A549 (cell line): Measurements from ENCODE around the gene KIAA1210. TPM values are rescaled to one million over a fixed set of nuclear protein-coding genes. Genes with fewer than 3 reads are reported as not detected.

Experiments used
- ATAC-seq, 2 experiments: fragments of 200-7000 bp in 1 of 2; fragments of >200 bp in 1 of 2; cut with Nextera tagmentation in 1 of 2; cut with Tn5 transposase in 1 of 2; 3 replicates each; pipeline versions ENCODE4 v1.8.0 to v1.9.1; 2018 to 2020; ENCODE audit warnings: mild to moderate bottlenecking in 1 of 2, moderate library complexity in 1 of 2
- CTCF ChIA-PET: fragments of 300-600 bp; sonication (Branson Sonifier 250); formaldehyde crosslinking; extraction: SDS; loops from one replicate; lab custom pipeline; 2021; ENCODE audit warnings: antibody characterized with exemption, inconsistent platforms; lab: Yijun Ruan, JAX
- POLR2A ChIA-PET: fragments of 350-600 bp; formaldehyde crosslinking; extraction: SDS; loops from one replicate; lab custom pipeline; 2021; ENCODE audit warnings: antibody characterized with exemption, inconsistent platforms; lab: Yijun Ruan, JAX
- DNase-seq, 2 experiments: peaks; one replicate each; pipeline versions ENCODE4 v3.0.0 to v3.0.0-alpha.2; 2011 to 2016; ENCODE audit warnings: low read depth in 1 of 2, low spot score in 1 of 2
- FAIRE-seq: peaks from 2 replicates; lab custom pipeline; 2011; peaks lifted over from hg19 to GRCh38; lab: Jason Lieb, UNC
- H3K27ac ChIP-seq, 2 experiments: fragments of >200 bp; sonication (Bioruptor Twin); formaldehyde crosslinking; 3 replicates each; pipeline ENCODE4 v1.5.1; 2016 to 2017
- H3K4me1 ChIP-seq: fragments of >200 bp; sonication (Bioruptor Twin); formaldehyde crosslinking; 3 replicates; pipeline ENCODE4 v1.6.1; 2016
- H3K4me2 ChIP-seq: fragments of >200 bp; sonication (Bioruptor Twin); formaldehyde crosslinking; 3 replicates; pipeline ENCODE4 v1.6.1; 2016
- H3K4me3 ChIP-seq: fragments of >200 bp; sonication (Bioruptor Twin); formaldehyde crosslinking; 3 replicates; pipeline ENCODE4 v1.5.1; 2016
- H3K9me3 ChIP-seq: fragments of >200 bp; sonication (Bioruptor Twin); formaldehyde crosslinking; 3 replicates; pipeline ENCODE4 v1.6.1; 2016
- ATOH8 ChIP-seq: fragments of 250-450 bp; sonication (Bioruptor Pico); IDR thresholded peaks from 2 replicates; pipeline ENCODE4 v1.5.0; 2020; ENCODE audit warnings: low read depth, mild to moderate bottlenecking, moderate library complexity
- CEBPB ChIP-seq, 2 experiments: fragments of >200 bp in 1 of 2; sonication (Bioruptor Twin) in 1 of 2; formaldehyde crosslinking in 1 of 2; IDR thresholded peaks; 2 replicates each; pipeline ENCODE4 v1.6.1; 2012 to 2016
- CHD2 ChIP-seq: fragments of 150-350 bp; IDR thresholded peaks from 2 replicates; pipeline ENCODE4 v1.6.1; 2014; ENCODE audit warnings: low read length; ENCODE audit not compliant: partially characterized antibody
- E2F6 ChIP-seq: IDR thresholded peaks from 2 replicates; pipeline ENCODE4 v1.6.1; 2012; ENCODE audit warnings: low read depth, borderline replicate concordance
- EHF ChIP-seq: fragments of 250-450 bp; sonication (Bioruptor Pico); IDR thresholded peaks from 2 replicates; pipeline ENCODE4 v1.5.0; 2020; ENCODE audit warnings: mild to moderate bottlenecking
- EP300 ChIP-seq, 2 experiments: fragments of >200 bp; sonication (Bioruptor Twin); formaldehyde crosslinking; IDR thresholded peaks; 2 replicates in 1 of 2; 3 replicates in 1 of 2; pipeline ENCODE4 v1.6.1; 2016 to 2017
- ESRRA ChIP-seq: fragments of 150-350 bp; IDR thresholded peaks from 2 replicates; pipeline ENCODE4 v1.6.1; 2014; ENCODE audit warnings: mild to moderate bottlenecking, low read length, borderline replicate concordance
- HDAC2 ChIP-seq: fragments of 200-600 bp; sonication (generic); IDR thresholded peaks from 2 replicates; pipeline ENCODE4 v1.6.1; 2016
- HEYL ChIP-seq: fragments of 250-450 bp; sonication (Bioruptor Pico); IDR thresholded peaks from 2 replicates; pipeline ENCODE4 v1.8.0; 2021; ENCODE audit warnings: mild to moderate bottlenecking, moderate library complexity
- HOXB13 ChIP-seq: fragments of 250-450 bp; sonication (Bioruptor Pico); IDR thresholded peaks from 2 replicates; pipeline ENCODE4 v1.5.0; 2020; ENCODE audit warnings: low read depth, mild to moderate bottlenecking, moderate library complexity
- HOXB5 ChIP-seq: fragments of 250-450 bp; sonication (Bioruptor Pico); IDR thresholded peaks from 2 replicates; pipeline ENCODE4 v1.5.0; 2020; ENCODE audit warnings: mild to moderate bottlenecking, moderate library complexity
- JUN ChIP-seq, 2 experiments: fragments of >200 bp; sonication (Bioruptor Twin); formaldehyde crosslinking; IDR thresholded peaks; 2 replicates in 1 of 2; 3 replicates in 1 of 2; pipeline ENCODE4 v1.6.1; 2016 to 2017
- KDM5A ChIP-seq: fragments of 200-600 bp; sonication (generic); IDR thresholded peaks from 2 replicates; pipeline ENCODE4 v1.6.1; 2016; ENCODE audit warnings: antibody characterized with exemption, mild to moderate bottlenecking
- MAFK ChIP-seq: fragments of 450-650 bp; IDR thresholded peaks from 2 replicates; pipeline ENCODE4 v1.6.1; 2014; ENCODE audit not compliant: partially characterized antibody
- MAX ChIP-seq: IDR thresholded peaks from 2 replicates; pipeline ENCODE4 v1.6.1; 2012
- MYC ChIP-seq: IDR thresholded peaks from 2 replicates; pipeline ENCODE4 v1.6.1; 2012; ENCODE audit warnings: mild to moderate bottlenecking, inconsistent platforms, low read length, improper control_type of control experiment, borderline replicate concordance
- NPAS2 ChIP-seq: fragments of 250-450 bp; sonication (Bioruptor Pico); IDR thresholded peaks from 2 replicates; pipeline ENCODE4 v1.8.0; 2022; ENCODE audit warnings: mild to moderate bottlenecking, moderate library complexity, borderline replicate concordance
- PBX3 ChIP-seq: IDR thresholded peaks from 2 replicates; pipeline ENCODE4 v1.6.1; 2012
- PHF8 ChIP-seq: fragments of 200-600 bp; sonication (generic); IDR thresholded peaks from 2 replicates; pipeline ENCODE4 v1.6.1; 2016; ENCODE audit warnings: low read depth, mild to moderate bottlenecking, antibody characterized with exemption, moderate library complexity, borderline replicate concordance
- RARB ChIP-seq: fragments of 250-450 bp; sonication (Bioruptor Pico); IDR thresholded peaks from 2 replicates; pipeline ENCODE4 v1.8.0; 2021; ENCODE audit warnings: mild to moderate bottlenecking, moderate library complexity
- RCOR1 ChIP-seq: fragments of 150-350 bp; IDR thresholded peaks from 2 replicates; pipeline ENCODE4 v1.6.1; 2014; ENCODE audit warnings: antibody characterized with exemption, low read length, low read depth
- REST ChIP-seq: fragments of 200-600 bp; sonication (generic); IDR thresholded peaks from 2 replicates; pipeline ENCODE4 v1.6.1; 2016; ENCODE audit warnings: antibody characterized with exemption, mild to moderate bottlenecking, moderate library complexity
- USF2 ChIP-seq: fragments of 450-650 bp; IDR thresholded peaks from 2 replicates; pipeline ENCODE4 v1.6.1; 2014; ENCODE audit warnings: antibody characterized with exemption
- ZC3H11A ChIP-seq: fragments of 450-650 bp; IDR thresholded peaks from 2 replicates; pipeline ENCODE4 v1.6.1; 2014; ENCODE audit warnings: antibody characterized with exemption, mild to moderate bottlenecking
- ZFP36 ChIP-seq: fragments of 450-650 bp; IDR thresholded peaks from 2 replicates; pipeline ENCODE4 v1.6.1; 2014; ENCODE audit warnings: borderline replicate concordance; ENCODE audit not compliant: partially characterized antibody
- ZNF302 ChIP-seq: fragments of 250-450 bp; sonication (Bioruptor Pico); IDR thresholded peaks from 2 replicates; pipeline ENCODE4 v1.9.0; 2021; ENCODE audit warnings: inconsistent platforms, mild to moderate bottlenecking, moderate library complexity
- WGBS: methylation state at CpG from one replicate; pipeline ENCODE4 v1.1.6; 2017; ENCODE audit errors: missing lambda C conversion rate; 5-methylcytosine and 5-hydroxymethylcytosine counted together
- polyA plus RNA-seq, 4 experiments: library from polyadenylated mRNA; depleted of rRNA in 3 of 4; stranded (reverse); fragments of >200 nt; fragmentation: RNase III in 1 of 4; extraction: RNeasy Plus Mini Kit Qiagen cat#74134 plus additional on column Dnase treatment in 1 of 4; gene quantifications; 2 replicates in 3 of 4; 3 replicates in 1 of 4; pipeline ENCODE4 v1.2.3, GENCODE V29; 2011 to 2017

Gene KIAA1210
- polyA plus RNA-seq, 2 of the 4 experiments (the other 2 are of a cell fraction): 0.01 TPM; not detected in 1

GRCh38 chrX:119045884-119046283, 81.7 kb downstream of the KIAA1210 start:
- Histone ChIP-seq H3K4me2 (no peak overlapping the region), H3K27ac (no peak overlapping the region), H3K4me1 (peaks cover 13% of the 10 kb centered on the region), H3K9me3 (no peaks in the 10 kb centered on the region), H3K4me3 (no peak overlapping the region)
- CTCF ChIA-PET: no interaction called here
- no peak for DNase-seq
- no peak for TF ChIP-seq RCOR1
- TF ChIP-seq ZFP36: no peak
- TF ChIP-seq NPAS2 (CRISPR knock-in tag): no peak
- TF ChIP-seq E2F6: no peak
- no peak for TF ChIP-seq MAFK
- no peak for TF ChIP-seq HDAC2
- TF ChIP-seq JUN (IDR thresholded peaks at IDR 0.05): no peak
- TF ChIP-seq PHF8: no peak
- POLR2A ChIA-PET: no interaction called here
- no peak for FAIRE-seq
- WGBS: 65% methylated on average over 2 of the region's 2 CpGs
- ATAC-seq: no peak

GRCh38 chrX:119042996-119043395, 84.6 kb downstream of the KIAA1210 start:
- ChIA-PET POLR2A (no interaction called here), CTCF (interaction anchor here (1.5 kb wide), 1 partner anchor 13 kb away, joined by 4 read pairs; no protein-coding TSS in a partner anchor)
- Histone ChIP-seq H3K4me2 (no peak overlapping the region), H3K27ac (no peak overlapping the region), H3K9me3 (no peaks in the 10 kb centered on the region), H3K4me1 (peaks cover 18% of the 10 kb centered on the region)
- no peak for FAIRE-seq
- ATAC-seq: no peak
- 38% methylated on average over 1 of the region's 1 CpG for WGBS
- TF ChIP-seq HEYL (CRISPR knock-in tag) (no peak), ZC3H11A (no peak), MAX (no peak), EP300 (IDR thresholded peaks at IDR 0.05) (no peak), RCOR1 (no peak), EHF (no peak), USF2 (no peak), CHD2 (no peak), HOXB13 (CRISPR knock-in tag) (no peak), RARB (CRISPR knock-in tag) (no peak), ATOH8 (CRISPR knock-in tag) (no peak)
- TF ChIP-seq, all 56 proteins: peak for 0
- no peak overlapping the region for H3K4me3 ChIP-seq
- DNase-seq: no peak

- H3K27ac ChIP-seq: 0 out of 6 replicates have a peak overlapping the region, but pooled peaks of 1 of the 2 experiments have one; percentile 42
- peaks cover 18% of the 10 kb centered on the region for H3K4me1 ChIP-seq
- WGBS: 83% methylated on average over 3 of the region's 3 CpGs
- no peak overlapping the region for H3K4me3 ChIP-seq
- ChIA-PET CTCF (interaction anchor here (1.0 to 1.5 kb wide), 2 partner anchors 14 to 37 kb away, joined by 4 read pairs; no protein-coding TSS in a partner anchor), POLR2A (no interaction called here)
- peak overlapping the region; percentile 68; the same call in 1 of the 3 replicates for H3K4me2 ChIP-seq
- FAIRE-seq (peak; percentile 13), DNase-seq (no peak), ATAC-seq (no peak)
- no peaks in the 10 kb centered on the region for H3K9me3 ChIP-seq
- TF ChIP-seq CHD2: no peak
- no peak for TF ChIP-seq PBX3
- TF ChIP-seq KDM5A: no peak
- no peak for TF ChIP-seq CEBPB (IDR thresholded peaks at IDR 0.05)
- TF ChIP-seq REST: no peak
- TF ChIP-seq MYC: no peak
- no peak for TF ChIP-seq MAFK
- TF ChIP-seq ESRRA: no peak
- no peak for TF ChIP-seq NPAS2 (CRISPR knock-in tag)
- TF ChIP-seq ZNF302 (CRISPR knock-in tag): no peak
- TF ChIP-seq HOXB5 (CRISPR knock-in tag): no peak
Observed at GRCh38 chrX:119042040-119042439, 85.6 kb downstream of the KIAA1210 start.
